Neural cell (in vitro differentiated cells): ENCODE results near the gene SLC22A16.

Source experiments
- EP300 ChIP-seq: fragments of 450-650 bp; conservative IDR thresholded peaks from 2 replicates; pipeline ENCODE4 v1.6.1; 2014; ENCODE audit warnings: antibody characterized with exemption, mild to moderate bottlenecking, moderate library complexity; ENCODE audit not compliant: poor library complexity, severe bottlenecking
- MXI1 ChIP-seq: fragments of 450-650 bp; conservative IDR thresholded peaks from 2 replicates; pipeline ENCODE4 v1.6.1; 2014; ENCODE audit warnings: antibody characterized with exemption, mild to moderate bottlenecking; ENCODE audit not compliant: poor library complexity, severe bottlenecking
- RAD21 ChIP-seq: fragments of 450-650 bp; conservative IDR thresholded peaks from 2 replicates; pipeline ENCODE4 v1.6.1; 2014; ENCODE audit warnings: antibody characterized with exemption, mild to moderate bottlenecking, moderate library complexity
- TF ChIP-seq, protein P1 (sequence below): fragments of 450-650 bp; IDR thresholded peaks from 2 replicates; pipeline ENCODE4 v1.5.1; 2014; ENCODE audit warnings: antibody characterized with exemption, mild to moderate bottlenecking, moderate library complexity; ENCODE audit not compliant: poor library complexity, severe bottlenecking

DNA sequence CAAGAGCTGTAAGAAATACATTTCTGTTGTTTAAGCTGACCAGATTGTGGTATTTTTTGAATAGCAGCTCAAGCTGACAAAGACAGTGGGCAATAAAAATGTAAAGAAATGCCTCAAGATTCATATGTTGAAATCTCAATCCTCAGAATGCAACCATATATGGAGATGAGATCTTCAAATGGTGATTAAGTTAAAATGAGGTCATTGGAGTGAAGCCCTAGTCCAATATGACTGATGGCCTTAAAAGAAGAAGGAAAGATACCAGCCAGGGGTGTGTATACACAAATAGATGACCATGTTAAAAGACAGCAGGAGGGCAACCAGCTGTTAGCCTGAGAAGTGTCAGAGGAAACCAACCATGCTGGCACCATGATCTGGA is 54.0 kb downstream of the SLC22A16 start:
- TF ChIP-seq, protein P1, sequence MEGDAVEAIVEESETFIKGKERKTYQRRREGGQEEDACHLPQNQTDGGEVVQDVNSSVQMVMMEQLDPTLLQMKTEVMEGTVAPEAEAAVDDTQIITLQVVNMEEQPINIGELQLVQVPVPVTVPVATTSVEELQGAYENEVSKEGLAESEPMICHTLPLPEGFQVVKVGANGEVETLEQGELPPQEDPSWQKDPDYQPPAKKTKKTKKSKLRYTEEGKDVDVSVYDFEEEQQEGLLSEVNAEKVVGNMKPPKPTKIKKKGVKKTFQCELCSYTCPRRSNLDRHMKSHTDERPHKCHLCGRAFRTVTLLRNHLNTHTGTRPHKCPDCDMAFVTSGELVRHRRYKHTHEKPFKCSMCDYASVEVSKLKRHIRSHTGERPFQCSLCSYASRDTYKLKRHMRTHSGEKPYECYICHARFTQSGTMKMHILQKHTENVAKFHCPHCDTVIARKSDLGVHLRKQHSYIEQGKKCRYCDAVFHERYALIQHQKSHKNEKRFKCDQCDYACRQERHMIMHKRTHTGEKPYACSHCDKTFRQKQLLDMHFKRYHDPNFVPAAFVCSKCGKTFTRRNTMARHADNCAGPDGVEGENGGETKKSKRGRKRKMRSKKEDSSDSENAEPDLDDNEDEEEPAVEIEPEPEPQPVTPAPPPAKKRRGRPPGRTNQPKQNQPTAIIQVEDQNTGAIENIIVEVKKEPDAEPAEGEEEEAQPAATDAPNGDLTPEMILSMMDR = no peak
- TF ChIP-seq RAD21 = no peak
- no peak for TF ChIP-seq MXI1
- TF ChIP-seq EP300 = no peak
